Iris pigment epithelial cell (primary cell): ENCODE data around the gene KCNIP4.

Experiments used
- DNase-seq: peaks from one replicate; pipeline ENCODE4 v3.0.0-alpha.2; 2011; ENCODE audit warnings: low read depth

The KCNIP4 gene

DNA sequence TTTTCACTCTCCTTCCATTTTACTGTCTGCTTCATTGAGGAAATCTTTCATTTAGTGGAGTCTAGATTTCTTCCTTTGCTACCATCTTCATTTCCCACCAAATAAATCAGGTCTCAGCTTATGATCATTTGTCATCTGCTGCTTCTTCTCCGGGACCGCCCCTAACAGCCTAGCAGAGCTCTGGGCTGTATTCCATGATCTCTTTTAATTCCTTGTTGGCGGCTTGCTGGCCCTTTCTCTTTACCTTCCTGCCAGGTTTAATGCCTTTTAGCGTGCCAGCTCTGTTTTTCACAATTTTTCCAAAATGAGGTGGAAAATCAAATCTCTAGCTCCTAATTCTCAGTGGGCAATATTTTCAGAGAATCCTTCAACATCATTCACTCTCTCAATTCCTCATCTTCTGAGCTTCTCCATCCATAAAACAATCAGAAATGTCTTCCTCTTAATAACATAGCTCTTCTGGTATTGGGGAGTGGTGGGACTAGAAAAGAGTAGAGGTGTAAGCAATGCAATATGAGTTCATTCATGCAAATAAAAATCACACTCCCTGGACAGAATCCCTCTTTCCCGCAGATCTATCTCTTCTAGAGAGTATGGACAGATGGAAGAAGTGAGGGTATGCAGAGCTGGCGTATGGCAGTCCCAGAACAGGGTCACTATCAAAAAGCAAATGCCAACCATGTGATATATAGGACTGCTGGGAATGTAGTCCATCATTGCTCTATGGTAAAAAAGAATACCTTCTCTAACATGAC lies 491.3 kb downstream of the KCNIP4 start:
- no peak for DNase-seq

DNA sequence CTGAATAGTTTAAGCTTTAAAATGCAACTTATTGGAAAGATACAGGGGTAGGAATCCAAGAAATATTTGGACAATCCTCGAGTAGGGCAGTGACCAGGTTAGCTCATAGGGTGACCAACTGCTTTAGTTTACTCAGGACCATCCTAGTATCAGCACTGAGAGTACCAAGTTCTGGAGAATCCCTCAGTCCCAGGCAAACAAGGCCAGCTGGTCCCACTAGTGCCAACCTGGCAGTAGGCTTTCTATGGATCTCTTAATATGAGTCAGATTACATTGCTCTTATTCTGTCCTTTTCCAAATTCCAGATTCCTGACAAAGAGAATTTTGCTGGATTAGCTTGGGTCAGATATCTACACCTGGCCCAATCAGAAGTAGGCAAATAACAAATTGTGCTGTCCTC lies 493.7 kb downstream of the KCNIP4 start:
- DNase-seq: no peak

DNA sequence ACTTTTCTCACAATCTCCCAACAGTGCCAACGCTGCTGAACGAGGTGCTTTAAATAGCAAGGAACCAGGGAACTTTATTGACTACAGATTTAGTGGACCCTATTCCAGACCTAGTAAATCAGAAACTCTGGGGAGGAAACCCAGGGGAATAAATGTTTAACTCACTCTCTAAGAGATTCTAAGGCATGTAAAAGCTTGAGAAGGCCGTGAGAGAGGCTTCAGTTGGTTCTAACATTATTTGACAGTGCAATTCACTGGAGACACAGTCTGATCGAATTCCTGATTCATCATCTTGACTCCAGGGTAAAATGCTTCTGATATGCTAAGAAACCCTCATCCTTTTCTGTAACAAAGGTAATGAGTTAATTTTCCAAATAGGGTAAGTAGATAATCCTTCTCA lies 494.4 kb downstream of the KCNIP4 start:
- no peak for DNase-seq

DNA sequence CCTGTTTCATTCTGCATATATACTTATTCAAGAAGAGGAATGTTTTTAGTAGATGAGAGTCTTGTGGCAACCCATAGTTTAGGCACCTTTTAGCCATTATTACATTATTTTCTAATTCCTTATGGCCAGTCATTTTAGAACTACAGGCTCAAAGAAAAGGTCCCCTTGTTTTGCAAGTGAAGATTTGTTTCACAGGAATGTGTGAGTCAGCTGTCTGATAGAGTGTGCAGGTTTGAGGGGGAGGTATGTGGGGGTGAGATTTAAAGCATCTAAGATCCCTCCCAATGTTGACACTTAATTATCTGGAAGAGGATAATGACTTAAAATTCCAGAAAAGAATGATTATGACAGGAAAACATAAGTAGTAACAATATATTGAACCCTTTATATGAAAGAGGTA lies 495.6 kb downstream of the KCNIP4 start:
- DNase-seq: peak; percentile 28

DNA sequence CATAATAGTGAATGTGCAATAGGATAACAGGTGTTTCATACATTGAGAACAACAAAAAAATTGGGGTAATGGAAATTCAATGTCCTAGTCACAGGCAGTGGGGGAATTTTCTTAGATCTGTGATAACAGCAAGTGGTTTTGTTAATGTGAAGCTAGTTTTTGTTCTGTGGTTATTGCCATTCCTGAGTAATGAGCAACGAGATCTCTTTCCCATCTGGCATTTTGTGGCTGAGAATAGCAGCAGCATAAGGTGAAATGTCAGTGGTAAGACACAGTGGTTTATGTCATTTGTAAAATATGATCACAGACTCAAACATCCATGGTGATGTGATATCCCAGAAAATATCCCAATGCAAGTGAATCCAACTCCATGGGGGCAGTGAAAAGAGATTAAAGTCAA lies 497.5 kb downstream of the KCNIP4 start:
- DNase-seq: peak; percentile 94

DNA sequence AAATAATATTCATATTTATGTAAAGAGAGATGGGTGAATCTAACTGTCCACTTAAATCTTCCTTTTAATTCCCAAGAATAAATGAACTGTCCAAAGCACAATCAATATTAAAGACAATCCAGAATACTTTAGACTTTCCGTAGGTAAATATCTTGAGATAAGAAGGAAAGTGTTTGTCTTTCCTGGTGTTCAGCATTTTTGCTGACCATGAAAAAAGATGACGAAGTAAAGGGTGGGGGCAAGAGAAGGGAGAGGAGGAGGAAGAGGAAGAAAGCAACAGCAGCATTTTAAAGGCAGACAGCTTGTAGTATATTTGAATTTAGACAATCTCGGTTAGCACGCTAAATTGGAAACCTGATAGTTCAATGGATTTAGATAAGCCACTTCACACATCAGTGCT lies 498.2 kb downstream of the KCNIP4 start:
- no peak for DNase-seq

DNA sequence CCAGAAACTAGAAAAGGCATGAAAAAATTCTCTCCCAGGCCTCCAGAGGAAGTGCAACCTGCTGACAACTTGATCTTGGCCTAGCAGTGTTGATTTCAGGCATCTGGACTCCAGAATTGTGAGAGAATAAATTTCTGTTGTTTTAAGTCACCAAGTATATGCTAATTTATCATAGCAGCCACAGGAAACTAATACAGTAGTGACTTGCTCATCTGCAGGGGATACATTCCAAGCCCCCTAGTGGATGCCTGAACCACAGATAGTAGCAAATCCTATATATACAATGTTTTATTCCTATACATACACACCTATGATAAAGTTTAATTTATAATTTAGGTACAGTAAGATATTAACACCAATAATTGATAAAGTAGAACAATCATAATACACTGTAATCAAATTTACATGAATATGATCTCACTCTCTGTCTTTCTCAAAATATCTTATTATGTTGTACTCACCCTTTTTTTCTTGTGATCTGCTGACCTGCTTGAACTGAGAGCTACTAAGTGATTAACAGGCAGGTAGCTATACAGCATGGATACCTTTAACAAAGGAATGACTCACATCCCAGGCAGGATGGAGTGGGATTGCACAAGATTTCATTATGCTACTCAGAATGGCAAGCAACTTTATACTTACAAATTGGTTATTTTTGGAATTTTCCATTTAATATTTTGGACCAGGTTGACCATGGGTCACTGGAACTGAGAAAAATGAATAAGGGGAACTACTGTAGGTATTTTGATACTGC lies 501.1 kb downstream of the KCNIP4 start:
- DNase-seq: peak; percentile 20

DNA sequence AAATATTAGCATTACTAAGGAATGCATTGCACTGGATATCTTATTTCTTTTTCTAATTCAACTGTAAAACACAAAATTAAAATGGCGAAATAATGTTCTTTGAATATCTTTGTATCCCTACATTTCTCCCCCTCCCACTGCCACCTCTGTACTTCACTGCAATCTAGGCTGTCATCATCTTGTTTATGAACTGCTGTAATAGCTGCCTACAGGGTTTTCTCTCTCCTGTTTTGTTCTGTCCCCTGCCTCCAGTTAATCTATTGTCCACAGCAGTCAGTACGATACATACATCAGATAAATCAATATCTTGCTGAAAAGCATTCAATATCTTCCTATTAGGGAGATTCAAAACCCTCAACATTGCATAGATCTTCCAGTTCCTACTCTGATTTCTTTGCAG lies 528.4 kb downstream of the KCNIP4 start:
- DNase-seq: no peak

DNA sequence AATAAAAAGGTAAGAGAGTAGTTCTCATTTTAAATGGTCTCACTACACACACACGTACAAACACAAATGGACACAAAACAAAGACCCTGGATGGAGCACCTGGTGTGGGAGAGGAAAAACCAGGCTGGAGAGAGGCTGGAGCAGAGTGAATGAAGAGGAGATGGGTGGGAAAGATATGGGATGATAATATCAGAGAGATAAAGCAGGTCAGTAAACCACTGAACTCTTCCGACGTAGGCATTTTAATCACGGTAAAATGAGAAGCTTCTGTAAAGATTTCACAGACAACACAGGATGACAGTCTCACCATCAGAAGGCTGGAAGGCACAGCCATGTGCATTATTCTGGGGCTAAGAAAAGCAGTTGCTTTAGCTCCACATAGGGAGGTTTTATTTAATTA lies 532.8 kb downstream of the KCNIP4 start:
- DNase-seq: no peak

DNA sequence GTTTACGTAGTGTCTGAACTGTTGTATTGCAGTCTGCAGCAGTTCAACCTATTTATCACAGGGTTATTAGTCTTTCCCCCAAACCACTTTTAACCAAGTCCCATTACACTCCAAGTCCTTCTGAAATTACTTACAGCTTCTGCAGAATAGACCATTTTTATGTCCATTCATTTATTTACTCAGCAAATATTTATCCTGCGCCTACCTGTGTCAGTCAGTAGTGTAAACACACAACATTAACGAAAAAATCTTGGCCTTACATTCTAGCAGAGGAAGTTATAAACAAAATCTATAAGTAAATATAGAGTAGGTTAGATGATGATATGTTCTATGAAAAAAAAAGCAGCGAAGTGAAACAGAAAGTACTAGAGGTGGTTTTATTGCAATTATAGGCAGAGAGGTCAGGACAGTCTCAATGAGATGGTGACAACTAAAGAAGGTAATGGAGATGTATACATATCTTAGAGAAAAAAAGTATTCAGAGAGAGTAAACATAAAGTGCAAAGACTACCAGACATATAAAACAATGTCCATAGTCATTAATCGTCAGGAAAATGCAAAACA lies 534.7 kb downstream of the KCNIP4 start:
- no peak for DNase-seq

DNA sequence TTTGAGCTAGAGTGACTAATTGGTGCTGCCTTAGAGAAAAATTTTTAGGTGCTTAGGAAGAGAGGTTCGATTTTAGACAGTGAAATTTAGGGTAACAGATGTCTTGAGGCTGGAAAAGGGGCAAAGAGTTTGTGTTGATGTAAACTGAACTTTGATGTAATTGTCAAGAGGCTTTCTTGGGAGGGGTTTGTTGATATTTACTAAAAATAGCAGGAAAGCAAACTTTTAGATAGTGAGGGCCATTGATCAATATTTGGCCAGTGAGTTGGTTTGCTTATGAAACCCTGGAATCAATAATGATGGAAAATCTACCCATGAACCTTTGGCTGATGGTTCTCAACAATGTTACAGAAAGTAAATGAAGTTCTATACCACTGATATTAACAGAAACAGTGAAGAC lies 537.5 kb downstream of the KCNIP4 start:
- DNase-seq: no peak

DNA sequence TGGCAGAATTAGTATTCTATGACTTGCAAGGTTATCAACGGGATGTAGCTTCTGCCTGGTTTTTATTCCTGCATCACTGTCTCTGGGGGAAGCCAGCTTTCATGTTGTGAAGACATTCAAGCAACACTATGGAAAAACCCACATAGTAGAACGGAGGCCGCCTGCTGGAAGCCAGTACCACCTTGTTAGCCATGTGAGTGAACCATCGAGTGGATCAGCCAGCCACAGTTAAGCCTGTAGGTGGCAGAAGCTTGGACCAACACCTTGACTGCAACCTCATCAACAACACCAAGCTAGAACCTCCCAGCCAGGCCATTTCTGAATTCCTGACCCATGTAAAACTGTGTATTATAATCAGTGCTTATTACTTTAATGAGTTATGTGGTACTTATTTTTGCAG lies 538.2 kb downstream of the KCNIP4 start:
- DNase-seq: no peak

DNA sequence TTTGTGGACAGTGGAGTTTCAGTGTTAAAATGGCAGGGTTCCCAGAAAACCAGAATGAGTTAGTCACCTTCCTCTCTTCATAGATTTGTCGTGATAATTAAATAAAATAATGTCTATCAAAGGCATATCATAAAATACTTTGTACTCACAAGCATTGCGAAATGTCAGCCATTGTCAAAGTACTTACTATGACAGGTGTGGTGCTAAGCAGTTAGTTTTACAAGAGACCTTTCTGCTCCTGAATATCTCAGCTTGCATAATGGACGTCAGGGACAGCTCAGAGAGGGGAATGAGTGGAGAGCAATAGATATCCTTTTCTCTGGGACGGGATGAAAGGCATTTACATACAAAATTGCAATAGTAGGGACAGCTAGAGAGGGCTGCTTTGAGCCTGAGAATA lies 560.9 kb downstream of the KCNIP4 start:
- DNase-seq: peak; percentile 0

DNA sequence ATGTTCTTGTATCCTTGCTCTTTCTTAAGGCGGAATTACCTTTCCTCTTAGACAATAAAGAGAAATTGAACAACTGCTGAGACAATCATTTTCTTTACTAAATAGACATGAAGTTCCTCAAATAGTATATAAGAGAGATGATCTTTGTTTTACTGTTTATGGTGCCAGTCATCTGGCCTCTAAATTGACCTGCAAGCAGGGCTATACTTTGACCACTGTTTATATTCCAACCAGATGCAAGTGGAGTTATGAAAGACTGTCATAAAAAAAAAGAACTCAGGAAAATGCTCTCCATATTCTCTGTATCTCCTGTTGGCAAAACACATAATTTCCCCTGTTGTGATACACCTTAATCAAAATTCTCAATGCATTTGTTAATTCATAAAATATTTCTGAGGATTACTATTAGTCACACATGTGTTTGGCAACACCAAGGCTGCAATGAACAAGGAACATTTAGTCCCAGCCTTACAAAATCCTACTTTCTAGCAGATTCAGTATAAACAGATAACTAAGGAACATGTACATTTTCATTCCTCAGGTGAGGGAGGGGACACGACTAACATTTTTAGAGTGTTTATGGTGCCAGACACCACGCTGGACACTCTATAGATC lies 562.3 kb downstream of the KCNIP4 start:
- no peak for DNase-seq

DNA sequence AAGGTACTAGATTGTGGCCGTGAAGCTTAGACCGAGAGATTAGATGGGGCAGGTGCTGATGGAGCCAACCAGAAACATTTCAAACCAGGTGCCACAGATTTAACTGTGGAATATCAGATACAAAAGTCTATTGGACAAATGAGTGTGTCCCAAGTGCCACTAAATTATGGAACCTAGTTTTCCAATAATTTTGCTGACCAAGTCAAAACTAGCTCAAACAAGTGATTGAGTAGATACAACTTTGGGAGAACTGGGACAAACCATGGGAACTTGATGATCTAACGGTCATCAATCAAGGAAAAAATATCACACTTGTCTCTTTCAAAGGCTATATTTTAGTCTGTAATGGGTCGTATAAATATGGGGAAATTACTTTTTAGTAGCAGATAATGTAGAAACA lies 562.9 kb downstream of the KCNIP4 start:
- no peak for DNase-seq

DNA sequence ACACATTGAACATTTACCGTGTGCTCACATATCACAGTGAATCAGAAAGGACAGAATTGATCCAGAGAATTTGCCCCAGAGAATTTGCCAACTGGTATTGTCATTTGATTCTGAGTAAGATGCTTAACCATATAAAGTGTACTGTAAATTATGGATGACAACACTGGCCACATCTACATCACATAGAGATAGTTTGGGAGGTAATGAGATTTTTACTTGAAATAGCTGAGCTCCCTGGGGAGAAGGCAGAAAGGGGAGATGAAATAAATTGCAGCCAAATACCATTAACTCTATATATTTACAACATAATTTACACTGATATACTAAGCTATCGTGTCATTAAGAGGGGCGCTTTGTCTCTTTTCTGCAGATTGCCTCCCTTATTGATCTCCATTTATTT lies 564.0 kb downstream of the KCNIP4 start:
- DNase-seq: no peak

DNA sequence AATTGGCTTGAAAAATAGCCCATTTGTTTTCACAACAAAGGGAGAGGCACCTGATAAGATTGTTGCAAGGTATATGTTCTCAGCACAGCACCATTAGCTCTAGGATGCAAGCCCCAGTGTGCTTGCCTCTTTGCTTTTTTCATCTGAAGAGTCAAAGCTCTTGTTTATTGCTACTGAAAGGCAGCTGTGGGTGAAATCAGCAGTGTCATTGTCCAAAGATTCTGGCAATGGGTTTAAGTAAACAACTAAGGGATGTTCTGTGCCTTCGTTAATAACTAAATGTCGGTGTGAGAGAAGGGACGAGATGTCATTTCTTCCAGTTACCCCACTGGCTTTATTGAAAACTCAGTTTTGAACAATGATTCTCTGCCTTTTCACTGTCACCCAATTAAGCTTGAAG lies 567.7 kb downstream of the KCNIP4 start:
- DNase-seq: no peak

DNA sequence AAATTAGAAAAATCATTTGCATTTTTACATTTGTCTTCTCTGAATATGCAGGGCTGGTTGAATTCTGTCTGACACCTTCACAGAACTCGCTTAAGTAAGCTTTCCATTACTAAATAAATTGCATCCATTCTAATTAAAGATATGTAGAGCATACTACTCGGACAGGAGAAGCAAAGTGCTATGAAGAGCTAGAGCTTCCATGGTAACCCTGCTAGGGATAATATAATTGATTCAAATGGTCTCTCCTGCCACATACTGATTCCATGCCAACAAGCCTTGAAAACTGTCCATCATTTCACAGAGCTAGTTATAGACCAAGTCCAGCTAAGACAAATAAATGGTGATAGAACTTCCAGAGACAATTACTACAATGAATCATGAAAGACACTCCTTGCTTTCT lies 571.5 kb downstream of the KCNIP4 start:
- DNase-seq: no peak

DNA sequence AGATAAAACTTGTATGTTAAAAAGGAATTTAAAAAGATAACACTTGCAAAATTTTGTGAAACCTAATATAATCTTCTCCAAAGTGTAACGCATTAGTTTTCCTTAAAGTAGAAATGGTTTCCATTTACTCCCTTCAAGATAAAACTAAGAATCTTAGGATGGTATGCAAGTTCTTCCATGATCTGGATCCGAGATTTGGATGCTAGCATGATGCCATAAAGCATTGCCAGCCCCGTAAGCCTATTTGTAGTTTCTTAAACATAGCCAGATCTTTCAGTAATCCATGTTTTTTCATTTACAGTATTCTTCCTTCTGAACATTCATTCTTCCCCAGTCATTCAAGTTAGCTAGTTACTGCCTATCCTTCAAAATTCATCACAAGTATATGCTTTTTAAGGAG lies 572.4 kb downstream of the KCNIP4 start:
- DNase-seq: no peak

DNA sequence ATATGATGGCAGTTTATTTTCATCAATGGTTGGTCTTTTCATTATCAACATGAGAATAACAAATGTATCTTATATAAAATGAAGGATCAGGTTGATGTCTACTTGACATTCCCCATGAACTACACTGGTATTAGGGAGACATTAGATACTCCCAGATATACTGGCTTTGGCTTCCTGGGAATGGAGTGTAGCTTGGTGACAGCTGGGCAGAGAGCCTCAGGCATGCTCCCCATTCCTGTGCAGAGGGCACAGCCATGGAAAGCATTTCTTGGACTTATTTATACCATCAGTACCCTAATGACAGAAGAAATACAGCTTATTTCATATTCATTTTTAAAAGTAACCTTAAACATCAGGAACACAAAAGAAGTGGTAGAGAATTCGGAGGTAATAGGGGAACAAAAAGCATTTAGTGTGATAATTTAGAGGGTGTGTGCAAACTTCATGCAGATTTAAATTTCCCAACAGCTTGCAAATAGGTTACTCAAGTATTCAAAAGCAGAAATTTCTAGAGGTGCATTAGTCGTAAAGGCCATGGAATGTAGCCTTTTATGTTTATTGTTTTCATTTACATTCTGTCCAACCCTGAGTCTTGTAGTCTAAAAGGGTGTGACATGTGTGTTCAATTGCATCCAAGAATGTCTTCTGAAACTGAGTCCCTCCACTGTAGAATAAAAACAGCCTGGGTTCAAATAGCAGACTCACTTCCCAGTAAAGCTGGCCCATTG lies 573.8 kb downstream of the KCNIP4 start:
- DNase-seq: no peak

DNA sequence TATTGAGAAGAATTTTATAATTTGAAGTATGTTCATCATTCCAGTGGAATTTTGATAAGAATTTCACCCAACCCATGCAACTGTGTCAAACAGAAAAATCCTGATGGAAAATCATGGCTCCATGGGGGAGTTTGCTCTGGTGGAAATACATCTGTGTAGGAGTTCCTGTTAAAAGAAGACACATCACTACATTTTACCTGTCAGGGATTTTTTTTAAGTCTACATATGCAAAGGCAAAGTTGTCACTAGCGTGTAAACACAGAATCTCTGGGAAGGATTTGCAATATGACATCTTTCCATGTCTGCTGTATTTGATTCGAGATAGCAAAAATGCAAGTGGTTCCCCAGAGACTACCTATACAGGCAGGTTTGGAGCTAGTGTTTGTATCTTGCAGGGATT lies 581.0 kb downstream of the KCNIP4 start:
- DNase-seq: no peak

DNA sequence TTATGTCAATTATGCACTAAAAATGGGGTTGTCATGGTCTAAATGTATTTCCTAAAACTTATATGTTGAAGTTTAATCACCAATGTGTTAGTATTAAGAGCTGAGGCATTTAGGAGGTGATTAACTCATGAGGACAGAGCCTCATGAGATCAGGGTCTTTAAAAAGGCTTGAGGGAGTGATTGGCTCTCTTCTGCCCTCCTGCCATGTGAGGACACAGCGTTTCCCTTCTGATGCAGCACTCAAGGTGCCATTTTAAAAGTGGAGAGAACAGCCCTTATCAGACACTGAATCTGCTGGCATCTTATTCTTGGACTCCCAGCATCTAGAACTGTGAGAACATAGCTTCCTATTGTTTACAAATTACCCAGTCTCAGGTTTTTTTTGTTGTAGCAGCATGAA lies 581.7 kb downstream of the KCNIP4 start:
- no peak for DNase-seq
